ENCODE results near the gene DOCK8. TPM values are rescaled to one million over a fixed set of nuclear protein-coding genes. Genes with fewer than 3 reads are reported as not detected.

Gene DOCK8
- total RNA-seq, 1 experiment from 2014 or later: 7.5 TPM

GRCh38 chr9:311841-312240, 97.2 kb downstream of the DOCK8 start:
- no peak for TF ChIP-seq EZH2 (IDR thresholded peaks at IDR 0.05; ENCODE audit: low read depth)
- TF ChIP-seq, protein P1, sequence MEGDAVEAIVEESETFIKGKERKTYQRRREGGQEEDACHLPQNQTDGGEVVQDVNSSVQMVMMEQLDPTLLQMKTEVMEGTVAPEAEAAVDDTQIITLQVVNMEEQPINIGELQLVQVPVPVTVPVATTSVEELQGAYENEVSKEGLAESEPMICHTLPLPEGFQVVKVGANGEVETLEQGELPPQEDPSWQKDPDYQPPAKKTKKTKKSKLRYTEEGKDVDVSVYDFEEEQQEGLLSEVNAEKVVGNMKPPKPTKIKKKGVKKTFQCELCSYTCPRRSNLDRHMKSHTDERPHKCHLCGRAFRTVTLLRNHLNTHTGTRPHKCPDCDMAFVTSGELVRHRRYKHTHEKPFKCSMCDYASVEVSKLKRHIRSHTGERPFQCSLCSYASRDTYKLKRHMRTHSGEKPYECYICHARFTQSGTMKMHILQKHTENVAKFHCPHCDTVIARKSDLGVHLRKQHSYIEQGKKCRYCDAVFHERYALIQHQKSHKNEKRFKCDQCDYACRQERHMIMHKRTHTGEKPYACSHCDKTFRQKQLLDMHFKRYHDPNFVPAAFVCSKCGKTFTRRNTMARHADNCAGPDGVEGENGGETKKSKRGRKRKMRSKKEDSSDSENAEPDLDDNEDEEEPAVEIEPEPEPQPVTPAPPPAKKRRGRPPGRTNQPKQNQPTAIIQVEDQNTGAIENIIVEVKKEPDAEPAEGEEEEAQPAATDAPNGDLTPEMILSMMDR (conservative IDR thresholded peaks at IDR 0.05): no peak
- no peak overlapping the region for H3K4me3 ChIP-seq
- intact Hi-C loops (cut with micrococcal nuclease; ENCODE audit: unreplicated experiment): no loop called here
- no peaks in the 10 kb centered on the region for H3K27me3 ChIP-seq (ENCODE audit: insufficient read depth, low read depth)
- no peak overlapping the region for H2AFZ ChIP-seq
- H3K79me2 ChIP-seq (ENCODE audit: low read depth): no peaks in the 10 kb centered on the region
- H3K9me3 ChIP-seq (ENCODE audit: insufficient read depth, low read depth): no peaks in the 10 kb centered on the region
- ChIA-PET POLR2A (ENCODE audit: unreplicated experiment) (no interaction called here), CTCF (no interaction called here)
- H3K36me3 ChIP-seq (ENCODE audit: low read depth): no peaks in the 10 kb centered on the region
- DNase-seq: no peak
- no peak overlapping the region for H3K4me2 ChIP-seq
- no peaks in the 10 kb centered on the region for H3K4me1 ChIP-seq (replicated peaks; ENCODE audit: insufficient read depth)
- H3K9me2 ChIP-seq (ENCODE audit: insufficient read depth): no peaks in the 10 kb centered on the region
- no peaks in the 10 kb centered on the region for H4K20me1 ChIP-seq (ENCODE audit: insufficient read depth)
- BruUV-seq (replicated peaks): no TSS peak
- H3F3A ChIP-seq (ENCODE audit: insufficient read depth, low read depth): no peaks in the 10 kb centered on the region
- H3K27ac ChIP-seq: no peak overlapping the region

DNA sequence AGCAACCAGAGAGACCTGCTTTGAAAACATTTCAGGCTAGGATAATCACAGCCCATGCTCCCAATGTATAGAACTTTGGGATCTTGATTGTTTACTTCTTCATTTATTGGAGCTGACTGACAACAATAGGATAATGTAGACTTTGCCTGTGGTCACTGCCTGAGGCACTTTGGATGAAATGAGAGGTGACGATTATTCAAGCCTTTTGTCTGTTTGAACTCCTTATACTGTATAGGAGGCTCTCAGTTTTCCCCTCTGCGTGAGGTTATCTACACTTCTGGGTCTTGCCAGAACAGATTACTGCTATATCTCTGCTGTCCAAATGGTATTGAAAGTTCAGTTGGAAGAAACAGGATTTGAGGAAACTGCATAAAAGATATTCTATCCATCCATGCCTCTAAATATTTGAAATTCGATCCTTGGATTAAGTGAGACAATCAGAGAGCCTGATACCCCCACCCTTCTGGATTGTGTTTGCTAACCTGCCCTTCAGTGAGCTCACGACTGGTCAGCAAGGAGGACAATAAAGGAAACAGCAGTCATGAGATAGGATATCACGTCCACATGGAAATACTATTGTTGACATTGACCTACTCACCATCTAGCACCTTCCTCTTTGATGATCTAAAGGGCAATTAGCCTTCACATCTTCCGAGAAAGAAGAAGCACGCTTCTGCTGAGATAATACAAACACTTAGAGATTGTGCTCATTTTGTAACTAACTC, 98.1 kb downstream of the DOCK8 start:
- no TSS peak for BruUV-seq (replicated peaks)
- no peaks in the 10 kb centered on the region for H3F3A ChIP-seq (ENCODE audit: insufficient read depth, low read depth)
- intact Hi-C loops (cut with micrococcal nuclease; ENCODE audit: unreplicated experiment): no loop called here
- H3K4me3 ChIP-seq: no peak overlapping the region
- no peak overlapping the region for H3K4me2 ChIP-seq
- TF ChIP-seq, protein P1 (conservative IDR thresholded peaks at IDR 0.05): no peak
- no peak for TF ChIP-seq EZH2 (IDR thresholded peaks at IDR 0.05; ENCODE audit: low read depth)
- no peak overlapping the region for H2AFZ ChIP-seq
- no peaks in the 10 kb centered on the region for H3K27me3 ChIP-seq (ENCODE audit: insufficient read depth, low read depth)
- no peaks in the 10 kb centered on the region for H3K36me3 ChIP-seq (ENCODE audit: low read depth)
- no peaks in the 10 kb centered on the region for H3K9me3 ChIP-seq (ENCODE audit: insufficient read depth, low read depth)
- no peaks in the 10 kb centered on the region for H3K9me2 ChIP-seq (ENCODE audit: insufficient read depth)
- ChIA-PET POLR2A (ENCODE audit: unreplicated experiment) (no interaction called here), CTCF (no interaction called here)
- H3K4me1 ChIP-seq (replicated peaks; ENCODE audit: insufficient read depth): no peaks in the 10 kb centered on the region
- DNase-seq: no peak
- H4K20me1 ChIP-seq (ENCODE audit: insufficient read depth): no peaks in the 10 kb centered on the region
- H3K79me2 ChIP-seq (ENCODE audit: low read depth): no peaks in the 10 kb centered on the region
- H3K27ac ChIP-seq: no peak overlapping the region

GRCh38 chr9:316382-316965, 101.8 kb downstream of the DOCK8 start:
- Histone ChIP-seq H3K79me2 (ENCODE audit: low read depth) (no peaks in the 10 kb centered on the region), H3K27ac (no peak overlapping the region), H3K9me3 (ENCODE audit: insufficient read depth, low read depth) (no peaks in the 10 kb centered on the region), H3K27me3 (ENCODE audit: insufficient read depth, low read depth) (no peaks in the 10 kb centered on the region), H4K20me1 (ENCODE audit: insufficient read depth) (no peaks in the 10 kb centered on the region), H2AFZ (no peak overlapping the region), H3K4me2 (no peak overlapping the region), H3K9me2 (ENCODE audit: insufficient read depth) (no peaks in the 10 kb centered on the region), H3K36me3 (ENCODE audit: low read depth) (no peaks in the 10 kb centered on the region), H3K4me1 (replicated peaks; ENCODE audit: insufficient read depth) (no peaks in the 10 kb centered on the region), H3K4me3 (no peak overlapping the region), H3F3A (ENCODE audit: insufficient read depth, low read depth) (no peaks in the 10 kb centered on the region)
- TF ChIP-seq, protein P1 (conservative IDR thresholded peaks at IDR 0.05): no peak
- TF ChIP-seq EZH2 (IDR thresholded peaks at IDR 0.05; ENCODE audit: low read depth): no peak
- no peak for DNase-seq
- BruUV-seq (replicated peaks): no TSS peak
- ChIA-PET POLR2A (ENCODE audit: unreplicated experiment) (no interaction called here), CTCF (no interaction called here)
- intact Hi-C loops (cut with micrococcal nuclease; ENCODE audit: unreplicated experiment): no loop called here

Data from PC-9 (cell line).